HCT116 (cell line): Measurements from ENCODE around the gene PAPOLB. TPM values are rescaled to one million over a fixed set of nuclear protein-coding genes. Genes with fewer than 3 reads are reported as not detected.

ENCODE experiments used
- ATAC-seq: fragments of 200-7000 bp; cut with Tn5 transposase; 2 replicates; pipeline ENCODE4 v1.9.1; 2020; ENCODE audit warnings: mild to moderate bottlenecking, moderate library complexity
- BruUV-seq: library from RNA; stranded (reverse); fragments of 400-500 nt; replicated peaks from 2 replicates; lab custom pipeline; 2021; lab: Mats Ljungman, UMichigan
- CTCF ChIA-PET: fragments of 300-600 bp; sonication (Branson Sonifier 250); formaldehyde crosslinking; loops from one replicate; lab custom pipeline; 2021; ENCODE audit warnings: antibody characterized with exemption; lab: Charles Lee
- POLR2A ChIA-PET: fragments of 300-600, 350-600 bp; sonication (Branson Sonifier 250); formaldehyde crosslinking; loops from one replicate; lab custom pipeline; 2021; ENCODE audit warnings: antibody characterized with exemption; lab: Charles Lee
- RAD21 ChIA-PET, 2 experiments: fragments of 300-600 bp; sonication (Branson Sonifier 250); formaldehyde crosslinking; loops; one replicate each; lab custom pipeline; 2023; ENCODE audit warnings: low total read pairs in 2 of 2; ENCODE audit not compliant: uncharacterized antibody in 2 of 2, unreplicated experiment in 2 of 2, low non-redundant PET in 1 of 2; lab: Charles Lee
- DNase-seq: peaks from one replicate; pipeline ENCODE4 v3.0.0-alpha.2; 2010; ENCODE audit warnings: low read depth, low spot score
- H2AFZ ChIP-seq: fragments of 200-600 bp; shearing (Covaris generic), sonication (generic); 2 replicates; pipeline ENCODE4 v1.6.1; 2017; ENCODE audit warnings: low read depth, mixed run types, mixed read lengths, antibody characterized with exemption, low read length; ENCODE audit not compliant: poor library complexity, severe bottlenecking
- H3K27ac ChIP-seq: 2 replicates; pipeline ENCODE4 v1.5.1; 2012; ENCODE audit warnings: low read depth, low read length
- H3K27me3 ChIP-seq: fragments of 200-600 bp; sonication (generic); 2 replicates; pipeline ENCODE4 v1.6.1; 2016; ENCODE audit warnings: mixed run types, low read length, mixed read lengths; ENCODE audit not compliant: insufficient read depth
- H3K36me3 ChIP-seq, 2 experiments: fragments of 200-500 bp in 1 of 2; fragments of 200-600 bp in 1 of 2; sonication (Bioruptor generic) in 1 of 2; sonication (generic) in 1 of 2; 2 replicates each; pipeline versions ENCODE4 v1.5.1 to v1.6.1; 2014 to 2016; ENCODE audit warnings: low read length in 2 of 2, inconsistent platforms in 1 of 2, mixed read lengths in 1 of 2, mixed run types in 1 of 2; ENCODE audit not compliant: insufficient read depth in 2 of 2, control insufficient read depth in 1 of 2
- H3K4me1 ChIP-seq, 2 experiments: fragments of 200-600 bp in 1 of 2; sonication (generic) in 1 of 2; 2 replicates each; pipeline versions ENCODE4 v1.5.1 to v1.6.1; 2012 to 2017; ENCODE audit warnings: low read length in 2 of 2, inconsistent platforms in 1 of 2, mild to moderate bottlenecking in 1 of 2, mixed read lengths in 1 of 2, mixed run types in 1 of 2, moderate library complexity in 1 of 2; ENCODE audit not compliant: insufficient read depth in 2 of 2, control insufficient read depth in 1 of 2
- H3K4me2 ChIP-seq: fragments of 200-600 bp; sonication (generic); 2 replicates; pipeline ENCODE4 v1.6.1; 2017; ENCODE audit warnings: mixed run types, low read length, mixed read lengths
- H3K4me3 ChIP-seq, 2 experiments: fragments of 200-600 bp in 1 of 2; sonication (generic) in 1 of 2; replicated peaks in 1 of 2; 2 replicates each; pipeline ENCODE4 v1.5.1; 2011 to 2016; ENCODE audit warnings: low read length in 2 of 2, control low read depth in 1 of 2, low read depth in 1 of 2, mild to moderate bottlenecking in 1 of 2, mixed read lengths in 1 of 2, mixed run types in 1 of 2
- H3K79me2 ChIP-seq: fragments of 200-600 bp; sonication (generic); 2 replicates; pipeline ENCODE4 v1.6.1; 2017; ENCODE audit warnings: mild to moderate bottlenecking, mixed run types, low read length, moderate library complexity, mixed read lengths; ENCODE audit not compliant: insufficient read depth
- H3K9ac ChIP-seq: fragments of 200-600 bp; sonication (generic); 2 replicates; pipeline ENCODE4 v1.6.1; 2016; ENCODE audit warnings: low read length, mixed read lengths
- H3K9me2 ChIP-seq: fragments of 200-600 bp; sonication (generic), shearing (Covaris generic); 2 replicates; pipeline ENCODE4 v1.6.1; 2017; ENCODE audit warnings: mixed run types, mild to moderate bottlenecking, moderate library complexity; ENCODE audit not compliant: insufficient read depth
- H3K9me3 ChIP-seq, 2 experiments: fragments of 200-500 bp in 1 of 2; fragments of 200-600 bp in 1 of 2; sonication (Bioruptor generic) in 1 of 2; sonication (generic) in 1 of 2; 2 replicates each; pipeline ENCODE4 v1.6.1; 2014 to 2017; ENCODE audit warnings: low read length in 2 of 2, mixed read lengths in 2 of 2, inconsistent platforms in 1 of 2, low read depth in 1 of 2, mild to moderate bottlenecking in 1 of 2, mixed run types in 1 of 2, moderate library complexity in 1 of 2; ENCODE audit not compliant: control insufficient read depth in 1 of 2, insufficient read depth in 1 of 2
- H4K20me1 ChIP-seq: fragments of 200-600 bp; sonication (generic), shearing (Covaris generic); 2 replicates; pipeline ENCODE4 v1.6.1; 2017; ENCODE audit warnings: mixed run types, mild to moderate bottlenecking, moderate library complexity; ENCODE audit not compliant: insufficient read depth
- CEBPB ChIP-seq: IDR thresholded peaks from 2 replicates; pipeline ENCODE4 v1.6.1; 2012; ENCODE audit warnings: low read depth
- EGR1 ChIP-seq: IDR thresholded peaks from 2 replicates; pipeline ENCODE4 v1.6.1; 2012; ENCODE audit warnings: low read depth
- ELF1 ChIP-seq: IDR thresholded peaks from 2 replicates; pipeline ENCODE4 v1.6.1; 2012; ENCODE audit warnings: low read depth, borderline replicate concordance
- EZH2 ChIP-seq: fragments of 200-600 bp; sonication (generic); IDR thresholded peaks from 2 replicates; pipeline ENCODE4 v1.6.1; 2017; ENCODE audit warnings: antibody characterized with exemption, mixed run types
- FOSL1 ChIP-seq: IDR thresholded peaks from 2 replicates; pipeline ENCODE4 v1.6.1; 2012; ENCODE audit warnings: low read depth
- SIN3A ChIP-seq: IDR thresholded peaks from 2 replicates; pipeline ENCODE4 v1.6.1; 2012; ENCODE audit warnings: low read depth
- ZFX ChIP-seq: fragments of 450-650 bp; IDR thresholded peaks from 2 replicates; pipeline ENCODE4 v1.6.1; 2017
- intact Hi-C: fragments of 100-400 bp; cut with micrococcal nuclease; formaldehyde crosslinking; loops from 2 replicates; pipeline ENCODE4 v1.10.0; 2022
- total RNA-seq: library from RNA; stranded (reverse); gene quantifications from one replicate; pipeline ENCODE4 v1.2.1, GENCODE V29; 2021; ENCODE audit not compliant: unreplicated experiment
- TF ChIP-seq, protein P1 (sequence below): IDR thresholded peaks from 2 replicates; pipeline ENCODE4 v1.6.1; 2012; ENCODE audit warnings: low read depth
- TF ChIP-seq, protein P2 (sequence below), 3 experiments: fragments of 200-600 bp in 1 of 3; sonication (generic) in 1 of 3; IDR thresholded peaks in 2 of 3; conservative IDR thresholded peaks in 1 of 3; 2 replicates each; pipeline ENCODE4 v1.5.1; 2012 to 2017; ENCODE audit warnings: low read depth in 2 of 3, low read length in 2 of 3, antibody characterized with exemption in 1 of 3, borderline replicate concordance in 1 of 3, control low read depth in 1 of 3, mild to moderate bottlenecking in 1 of 3, mixed read lengths in 1 of 3, mixed run types in 1 of 3, moderate library complexity in 1 of 3; ENCODE audit not compliant: insufficient read depth in 1 of 3
- TF ChIP-seq, protein P3 (sequence below): IDR thresholded peaks from 2 replicates; pipeline ENCODE4 v1.6.1; 2011; ENCODE audit warnings: mild to moderate bottlenecking, low read length, moderate library complexity; ENCODE audit not compliant: insufficient replicate concordance; ENCODE audit errors: extremely low read depth

Gene PAPOLB
- total RNA-seq, 1 experiment from 2014 or later: 0.20 TPM

DNA sequence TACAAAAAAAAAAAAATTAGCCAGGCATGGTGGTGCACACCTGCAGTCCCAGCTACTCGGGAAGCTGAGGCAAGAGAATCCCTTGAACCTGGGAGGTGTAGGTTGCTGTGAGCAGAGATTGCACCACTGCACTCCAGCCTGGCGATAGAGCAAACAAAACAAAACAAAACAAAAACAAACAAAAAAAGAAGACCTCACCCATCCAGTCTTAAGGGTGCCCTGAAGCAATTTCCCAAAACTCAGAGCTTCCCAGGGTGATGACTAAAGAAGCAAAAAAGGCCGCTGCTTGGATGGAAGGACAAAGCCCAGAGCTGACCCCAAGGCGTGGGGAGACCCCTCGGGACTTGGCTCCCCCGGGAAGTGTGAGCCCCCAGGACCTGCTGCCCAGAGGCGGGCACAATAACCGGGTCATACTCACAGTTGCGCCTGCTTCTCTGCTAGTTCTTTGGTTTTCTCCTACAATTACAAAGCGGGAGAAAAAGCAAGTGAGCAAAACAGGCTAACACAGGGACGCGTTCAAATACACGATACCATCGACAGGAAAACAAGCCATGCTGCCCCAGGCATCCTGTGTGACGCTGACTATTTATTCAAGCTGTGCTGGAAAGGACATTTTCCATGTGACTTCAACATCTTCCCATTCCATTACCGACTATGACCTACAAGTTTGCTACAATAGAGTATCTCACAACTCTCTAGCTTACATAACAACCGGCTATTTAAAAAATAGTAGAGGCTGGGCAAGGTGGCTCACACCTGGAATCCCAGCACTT is 29.9 kb downstream of the PAPOLB start:
- Histone ChIP-seq H3K36me3 (no peaks in the 10 kb centered on the region), H3K4me3 (no peak overlapping the region), H3K9me2 (no peaks in the 10 kb centered on the region), H3K27ac (no peak overlapping the region), H3K9ac (no peak overlapping the region), H3K4me1 (no peaks in the 10 kb centered on the region), H2AFZ (no peak overlapping the region), H3K9me3 (no peaks in the 10 kb centered on the region), H3K27me3 (no peaks in the 10 kb centered on the region), H3K79me2 (no peaks in the 10 kb centered on the region), H3K4me2 (no peak overlapping the region), H4K20me1 (no peaks in the 10 kb centered on the region)
- ChIA-PET POLR2A (no interaction called here), CTCF (interaction anchor here (1.2 to 2.4 kb wide), 4 partner anchors 14 to 257 kb away, joined by 3 to 14 read pairs (median 6); partner anchors contain the start of gene RADIL), RAD21 (interaction anchor here in 1 of 2 experiments (0.7 kb wide), 1 partner anchor 27 kb away, joined by 8 read pairs; no protein-coding TSS in a partner anchor)
- TF ChIP-seq CEBPB: no peak
- TF ChIP-seq EGR1: no peak
- TF ChIP-seq EZH2: no peak
- TF ChIP-seq ZFX: no peak
- TF ChIP-seq, protein P1, sequence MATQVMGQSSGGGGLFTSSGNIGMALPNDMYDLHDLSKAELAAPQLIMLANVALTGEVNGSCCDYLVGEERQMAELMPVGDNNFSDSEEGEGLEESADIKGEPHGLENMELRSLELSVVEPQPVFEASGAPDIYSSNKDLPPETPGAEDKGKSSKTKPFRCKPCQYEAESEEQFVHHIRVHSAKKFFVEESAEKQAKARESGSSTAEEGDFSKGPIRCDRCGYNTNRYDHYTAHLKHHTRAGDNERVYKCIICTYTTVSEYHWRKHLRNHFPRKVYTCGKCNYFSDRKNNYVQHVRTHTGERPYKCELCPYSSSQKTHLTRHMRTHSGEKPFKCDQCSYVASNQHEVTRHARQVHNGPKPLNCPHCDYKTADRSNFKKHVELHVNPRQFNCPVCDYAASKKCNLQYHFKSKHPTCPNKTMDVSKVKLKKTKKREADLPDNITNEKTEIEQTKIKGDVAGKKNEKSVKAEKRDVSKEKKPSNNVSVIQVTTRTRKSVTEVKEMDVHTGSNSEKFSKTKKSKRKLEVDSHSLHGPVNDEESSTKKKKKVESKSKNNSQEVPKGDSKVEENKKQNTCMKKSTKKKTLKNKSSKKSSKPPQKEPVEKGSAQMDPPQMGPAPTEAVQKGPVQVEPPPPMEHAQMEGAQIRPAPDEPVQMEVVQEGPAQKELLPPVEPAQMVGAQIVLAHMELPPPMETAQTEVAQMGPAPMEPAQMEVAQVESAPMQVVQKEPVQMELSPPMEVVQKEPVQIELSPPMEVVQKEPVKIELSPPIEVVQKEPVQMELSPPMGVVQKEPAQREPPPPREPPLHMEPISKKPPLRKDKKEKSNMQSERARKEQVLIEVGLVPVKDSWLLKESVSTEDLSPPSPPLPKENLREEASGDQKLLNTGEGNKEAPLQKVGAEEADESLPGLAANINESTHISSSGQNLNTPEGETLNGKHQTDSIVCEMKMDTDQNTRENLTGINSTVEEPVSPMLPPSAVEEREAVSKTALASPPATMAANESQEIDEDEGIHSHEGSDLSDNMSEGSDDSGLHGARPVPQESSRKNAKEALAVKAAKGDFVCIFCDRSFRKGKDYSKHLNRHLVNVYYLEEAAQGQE: no peak
- TF ChIP-seq FOSL1: no peak
- no peak for TF ChIP-seq SIN3A
- TF ChIP-seq, protein P2, sequence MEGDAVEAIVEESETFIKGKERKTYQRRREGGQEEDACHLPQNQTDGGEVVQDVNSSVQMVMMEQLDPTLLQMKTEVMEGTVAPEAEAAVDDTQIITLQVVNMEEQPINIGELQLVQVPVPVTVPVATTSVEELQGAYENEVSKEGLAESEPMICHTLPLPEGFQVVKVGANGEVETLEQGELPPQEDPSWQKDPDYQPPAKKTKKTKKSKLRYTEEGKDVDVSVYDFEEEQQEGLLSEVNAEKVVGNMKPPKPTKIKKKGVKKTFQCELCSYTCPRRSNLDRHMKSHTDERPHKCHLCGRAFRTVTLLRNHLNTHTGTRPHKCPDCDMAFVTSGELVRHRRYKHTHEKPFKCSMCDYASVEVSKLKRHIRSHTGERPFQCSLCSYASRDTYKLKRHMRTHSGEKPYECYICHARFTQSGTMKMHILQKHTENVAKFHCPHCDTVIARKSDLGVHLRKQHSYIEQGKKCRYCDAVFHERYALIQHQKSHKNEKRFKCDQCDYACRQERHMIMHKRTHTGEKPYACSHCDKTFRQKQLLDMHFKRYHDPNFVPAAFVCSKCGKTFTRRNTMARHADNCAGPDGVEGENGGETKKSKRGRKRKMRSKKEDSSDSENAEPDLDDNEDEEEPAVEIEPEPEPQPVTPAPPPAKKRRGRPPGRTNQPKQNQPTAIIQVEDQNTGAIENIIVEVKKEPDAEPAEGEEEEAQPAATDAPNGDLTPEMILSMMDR (IDR thresholded peaks at IDR 0.05 in 2 of 3, conservative IDR thresholded peaks at IDR 0.05 in 1 of 3; ENCODE audit: borderline replicate concordance in 1 of 3, insufficient read depth in 1 of 3, low read depth in 2 of 3, low read length in 2 of 3): no peak
- no peak for TF ChIP-seq ELF1
- TF ChIP-seq, protein P3, sequence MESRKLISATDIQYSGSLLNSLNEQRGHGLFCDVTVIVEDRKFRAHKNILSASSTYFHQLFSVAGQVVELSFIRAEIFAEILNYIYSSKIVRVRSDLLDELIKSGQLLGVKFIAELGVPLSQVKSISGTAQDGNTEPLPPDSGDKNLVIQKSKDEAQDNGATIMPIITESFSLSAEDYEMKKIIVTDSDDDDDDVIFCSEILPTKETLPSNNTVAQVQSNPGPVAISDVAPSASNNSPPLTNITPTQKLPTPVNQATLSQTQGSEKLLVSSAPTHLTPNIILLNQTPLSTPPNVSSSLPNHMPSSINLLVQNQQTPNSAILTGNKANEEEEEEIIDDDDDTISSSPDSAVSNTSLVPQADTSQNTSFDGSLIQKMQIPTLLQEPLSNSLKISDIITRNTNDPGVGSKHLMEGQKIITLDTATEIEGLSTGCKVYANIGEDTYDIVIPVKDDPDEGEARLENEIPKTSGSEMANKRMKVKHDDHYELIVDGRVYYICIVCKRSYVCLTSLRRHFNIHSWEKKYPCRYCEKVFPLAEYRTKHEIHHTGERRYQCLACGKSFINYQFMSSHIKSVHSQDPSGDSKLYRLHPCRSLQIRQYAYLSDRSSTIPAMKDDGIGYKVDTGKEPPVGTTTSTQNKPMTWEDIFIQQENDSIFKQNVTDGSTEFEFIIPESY: no peak
- BruUV-seq: no TSS peak
- intact Hi-C loops: no loop called here
- ATAC-seq (no peak), DNase-seq (no peak)
